GM23338 (cell line): ENCODE measurements around the gene TMEM150C. TPM values are rescaled to one million over a fixed set of nuclear protein-coding genes. Genes with fewer than 3 reads are reported as not detected.
"Not testable (repeated sequence)": the region's sequence is repeated elsewhere in the genome, so short reads cannot be mapped to it uniquely, and the experiment has no call there.

Source experiments
- ATAC-seq: fragments of 200-7000 bp; cut with Tn5 transposase; 3 replicates; pipeline ENCODE4 v1.9.1; 2020
- DNase-seq: peaks from one replicate; pipeline ENCODE4 v3.0.0-alpha.2; 2015; ENCODE audit warnings: low spot score
- H2AFZ ChIP-seq: fragments of 200-600 bp; sonication (generic); 2 replicates; pipeline ENCODE4 v1.8.0; 2016; ENCODE audit warnings: antibody characterized with exemption, mild to moderate bottlenecking, moderate library complexity
- H3F3A ChIP-seq: fragments of 200-600 bp; sonication (generic); replicated peaks from 2 replicates; pipeline ENCODE4 v1.8.0; 2017; ENCODE audit warnings: antibody characterized with exemption, mixed run types, low read depth
- H3K27ac ChIP-seq: fragments of 200-600 bp; sonication (generic); 2 replicates; pipeline ENCODE4 v1.6.1; 2016; ENCODE audit warnings: low read depth
- H3K27me3 ChIP-seq: fragments of 200-600 bp; sonication (generic); 2 replicates; pipeline ENCODE4 v1.8.0; 2016; ENCODE audit warnings: mild to moderate bottlenecking, mixed run types, moderate library complexity; ENCODE audit not compliant: insufficient read depth
- H3K36me3 ChIP-seq: fragments of 200-600 bp; sonication (generic); 2 replicates; pipeline ENCODE4 v1.8.0; 2016; ENCODE audit warnings: mild to moderate bottlenecking; ENCODE audit not compliant: insufficient read depth
- H3K4me1 ChIP-seq: fragments of 200-600 bp; sonication (generic); 2 replicates; pipeline ENCODE4 v1.8.0; 2016; ENCODE audit warnings: mild to moderate bottlenecking, moderate library complexity; ENCODE audit not compliant: insufficient read depth
- H3K4me2 ChIP-seq: fragments of 200-600 bp; sonication (generic); 2 replicates; pipeline ENCODE4 v1.7.1; 2017; ENCODE audit warnings: mixed run types
- H3K4me3 ChIP-seq: fragments of 200-600 bp; sonication (generic); 2 replicates; pipeline ENCODE4 v1.6.1; 2016; ENCODE audit warnings: mixed run types
- H3K79me2 ChIP-seq: fragments of 200-600 bp; sonication (generic); replicated peaks from 2 replicates; pipeline ENCODE4 v1.8.0; 2017; ENCODE audit warnings: mild to moderate bottlenecking; ENCODE audit not compliant: insufficient read depth
- H3K9me2 ChIP-seq: fragments of 200-600 bp; sonication (generic); 2 replicates; pipeline ENCODE4 v1.8.0; 2017; ENCODE audit not compliant: insufficient read depth
- H4K20me1 ChIP-seq: fragments of 200-600 bp; sonication (generic); replicated peaks from 2 replicates; pipeline ENCODE4 v1.8.0; 2017; ENCODE audit warnings: mild to moderate bottlenecking; ENCODE audit not compliant: insufficient read depth
- H3K27ac Mint-ChIP-seq: 2 replicates; pipeline ENCODE4 v1.8.0; 2020; ENCODE audit warnings: inconsistent platforms, mild to moderate bottlenecking, moderate library complexity, mixed read lengths
- H3K27me3 Mint-ChIP-seq: 3 replicates; pipeline ENCODE4 v1.8.0; 2022; ENCODE audit warnings: low read depth, mild to moderate bottlenecking, moderate library complexity, mixed read lengths, inconsistent platforms; ENCODE audit not compliant: insufficient read depth, poor library complexity
- H3K36me3 Mint-ChIP-seq: 3 replicates; pipeline ENCODE4 v1.8.0; 2021; ENCODE audit warnings: low read depth, mild to moderate bottlenecking, inconsistent platforms, moderate library complexity, mixed read lengths
- H3K4me1 Mint-ChIP-seq: 3 replicates; pipeline ENCODE4 v1.8.0; 2020; ENCODE audit warnings: mild to moderate bottlenecking, inconsistent platforms, mixed read lengths
- H3K4me3 Mint-ChIP-seq: 3 replicates; pipeline ENCODE4 v1.8.0; 2021; ENCODE audit warnings: moderate library complexity, mild to moderate bottlenecking, inconsistent platforms, mixed read lengths
- H3K9me3 Mint-ChIP-seq: 3 replicates; pipeline ENCODE4 v1.8.0; 2020; ENCODE audit warnings: moderate library complexity, mild to moderate bottlenecking, inconsistent platforms, mixed read lengths
- CREB1 ChIP-seq: fragments of 250-450 bp; sonication (Bioruptor Pico); IDR thresholded peaks from 2 replicates; pipeline ENCODE4 v1.5.0; 2020; ENCODE audit warnings: low read depth, mild to moderate bottlenecking, moderate library complexity
- CTCF ChIP-seq, 2 experiments: fragments of 200-600 bp in 1 of 2; sonication (generic) in 1 of 2; conservative IDR thresholded peaks; 2 replicates each; pipeline versions ENCODE4 v1.5.1 to v1.6.1; 2016 to 2017; ENCODE audit warnings: antibody characterized with exemption in 2 of 2, low read depth in 2 of 2, mild to moderate bottlenecking in 2 of 2, moderate library complexity in 1 of 2
- ETS1 ChIP-seq: IDR thresholded peaks from 2 replicates; pipeline ENCODE4 v1.6.1; 2016; ENCODE audit warnings: antibody characterized with exemption
- EZH2 ChIP-seq: fragments of 200-600 bp; sonication (generic); IDR thresholded peaks from one replicate; pipeline ENCODE4 v1.8.0; 2017; ENCODE audit warnings: antibody characterized with exemption, mild to moderate bottlenecking, low read depth; ENCODE audit not compliant: unreplicated experiment
- POLR2AphosphoS5 ChIP-seq: IDR thresholded peaks from 2 replicates; pipeline ENCODE4 v1.6.1; 2016; ENCODE audit warnings: antibody characterized with exemption, low read depth
- STAT1 ChIP-seq: IDR thresholded peaks from one replicate; pipeline ENCODE4 v1.6.1; 2016; ENCODE audit warnings: antibody characterized with exemption; ENCODE audit not compliant: unreplicated experiment
- polyA plus RNA-seq: library from polyadenylated mRNA; unstranded; fragments of >200 nt; fragmentation: Nextera tagmentation; extraction: Ambion mirVana; gene quantifications from 2 replicates; pipeline ENCODE4 v1.2.1, GENCODE V29; 2016
- total RNA-seq: library from RNA; depleted of rRNA; stranded (reverse); fragments of >200 nt; shearing (Covaris generic); gene quantifications from 2 replicates; pipeline ENCODE4 v1.2.3, GENCODE V29; 2014

TMEM150C gene
- total and polyA plus RNA-seq, 2 experiments from 2014 or later = 1.7 to 4.0 TPM

DNA sequence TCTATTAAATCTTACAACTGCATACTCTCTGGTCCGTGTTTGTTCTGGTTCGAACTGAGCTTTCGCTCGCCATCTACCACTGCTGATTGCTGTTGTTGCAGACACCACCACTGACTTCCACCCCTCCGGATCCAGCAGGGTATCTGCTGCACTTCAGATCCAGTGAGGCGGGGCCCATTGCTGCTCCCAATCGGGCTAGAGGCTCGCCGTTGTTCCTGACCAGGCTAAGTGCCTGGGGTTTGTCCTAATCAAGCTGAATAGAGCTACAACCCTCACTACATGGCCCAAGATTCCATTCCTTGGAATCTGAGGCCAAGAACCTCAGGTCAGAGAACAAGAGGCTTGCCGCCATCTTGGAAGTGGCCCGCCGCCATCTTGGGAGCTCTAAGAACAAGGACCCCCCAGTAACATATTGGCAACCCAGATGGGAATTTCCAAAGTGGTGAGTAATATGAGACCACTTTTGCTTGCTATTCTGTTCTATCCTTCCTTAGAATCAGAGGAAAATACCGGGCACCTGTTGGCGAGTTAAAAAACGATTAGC is 88.1 kb downstream of the TMEM150C start:
- Histone ChIP-seq H3K79me2 (no peaks in the 10 kb centered on the region), H3K36me3 (no peaks in the 10 kb centered on the region), H3F3A (no peaks in the 10 kb centered on the region), H3K4me2 (no peak overlapping the region), H4K20me1 (no peaks in the 10 kb centered on the region), H3K27me3 (no peaks in the 10 kb centered on the region), H3K9me2 (no peaks in the 10 kb centered on the region), H3K4me3 (no peak overlapping the region), H3K4me1 (peaks cover 8% of the 10 kb centered on the region; the same call in 1 of the 2 replicates), H3K27ac (no peak overlapping the region), H2AFZ (no peak overlapping the region)
- DNase-seq (no peak), ATAC-seq (no peak)
- H3K27ac Mint-ChIP-seq = no peak overlapping the region
- peaks cover 3% of the 10 kb centered on the region; the same call in 1 of the 3 replicates for H3K36me3 Mint-ChIP-seq
- TF ChIP-seq CREB1 (CRISPR knock-in tag) (no peak), POLR2AphosphoS5 (no peak), ETS1 (no peak), EZH2 (no peak)
- H3K9me3 Mint-ChIP-seq = peaks cover 5% of the 10 kb centered on the region; the same call in 1 of the 3 replicates
- peaks cover 1% of the 10 kb centered on the region for H3K27me3 Mint-ChIP-seq
- H3K4me1 Mint-ChIP-seq = peaks cover 14% of the 10 kb centered on the region
- H3K4me3 Mint-ChIP-seq = no peak overlapping the region

DNA sequence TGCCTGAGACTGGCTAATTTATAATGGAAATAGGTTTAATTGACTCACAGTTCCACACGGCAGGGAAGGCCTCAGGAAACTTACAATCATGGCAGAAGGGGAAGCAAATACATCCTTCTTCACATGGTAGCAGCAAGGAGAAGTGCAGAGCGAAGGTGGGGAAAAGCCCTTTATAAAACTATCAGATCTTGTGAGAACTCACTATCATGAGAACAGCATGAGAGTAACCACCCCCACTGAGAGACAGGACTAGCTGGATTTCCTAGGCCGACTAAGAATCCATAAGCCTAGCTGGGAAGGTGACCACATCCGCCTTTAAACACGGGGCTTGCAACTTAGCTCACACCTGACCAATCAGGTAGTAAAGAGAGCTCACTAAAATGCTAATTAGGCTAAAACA is 88.7 kb downstream of the TMEM150C start:
- not testable (repeated sequence) for H2AFZ ChIP-seq, DNase-seq, H3K9me3 Mint-ChIP-seq, H3K9me2 ChIP-seq, H4K20me1 ChIP-seq, H3K27me3 ChIP-seq, H3K4me1 ChIP-seq, H3K36me3 Mint-ChIP-seq, H3K36me3 ChIP-seq, H3K27ac Mint-ChIP-seq, ATAC-seq, H3K79me2 ChIP-seq, H3K4me3 ChIP-seq, H3K27me3 Mint-ChIP-seq, H3K4me3 Mint-ChIP-seq, H3K4me2 ChIP-seq, H3K27ac ChIP-seq, H3F3A ChIP-seq
- peaks cover 14% of the 10 kb centered on the region for H3K4me1 Mint-ChIP-seq

GRCh38 chr4:82469791-82470345 is 91.9 kb downstream of the TMEM150C start:
- Histone ChIP-seq H3K9me2 (no peaks in the 10 kb centered on the region), H2AFZ (no peak overlapping the region), H3K4me1 (no peaks in the 10 kb centered on the region), H3K27ac (no peak overlapping the region), H3K27me3 (no peaks in the 10 kb centered on the region), H3F3A (no peaks in the 10 kb centered on the region), H3K4me2 (no peak overlapping the region), H3K79me2 (no peaks in the 10 kb centered on the region), H3K36me3 (no peaks in the 10 kb centered on the region; the same call in none of the 2 replicates), H4K20me1 (no peaks in the 10 kb centered on the region), H3K4me3 (no peak overlapping the region)
- Mint-ChIP-seq H3K4me1 (peaks cover 8% of the 10 kb centered on the region), H3K27me3 (peaks cover 1% of the 10 kb centered on the region), H3K9me3 (peaks cover 6% of the 10 kb centered on the region; the same call in 2 of the 3 replicates), H3K4me3 (no peak overlapping the region), H3K36me3 (peaks cover 14% of the 10 kb centered on the region), H3K27ac (no peak overlapping the region)
- DNase-seq (no peak), ATAC-seq (peak; percentile 56)
- TF ChIP-seq STAT1 (no peak), CTCF (conservative IDR thresholded peaks at IDR 0.05; ENCODE audit: low read depth in 2 of 2) (peak in 1 of 2 experiments; percentile 45; a peak in 2 of 4 replicates)
